Measurements from ENCODE around the gene LBR. TPM values are rescaled to one million over a fixed set of nuclear protein-coding genes. Genes with fewer than 3 reads are reported as not detected.

LBR gene
- total RNA-seq, 3 donors from 2014 or later (not counting 1 experiment from before 2014, with no cell fraction given), result 161 to 179 (median 178) TPM

GRCh38 chr1:225448146-225448805 lies 20.4 kb upstream of the LBR start:
- H3K4me3 Mint-ChIP-seq, result no peak overlapping the region
- no peak for DNase-seq
- H3K4me1 Mint-ChIP-seq, result peaks cover 53 to 75% of the 10 kb centered on the region in 2 donors
- H3K4me1 ChIP-seq (ENCODE audit: control insufficient read depth, insufficient read depth, low read length), result peaks cover 51% of the 10 kb centered on the region
- no peaks in the 10 kb centered on the region for H3K9me3 ChIP-seq (ENCODE audit: control insufficient read depth, insufficient read depth, low read length)
- no peak overlapping the region for H3K27ac ChIP-seq (ENCODE audit: low read length)
- H3K27ac Mint-ChIP-seq, result peak overlapping the region in 1 of 2 donors; percentile 91
- TF ChIP-seq CTCF (IDR thresholded peaks at IDR 0.05), result no peak
- 99% methylated on average over 8 of the region's 9 CpGs for WGBS (ENCODE audit: insufficient coverage)
- intact Hi-C loops (cut with micrococcal nuclease), result no loop called here
- no peak overlapping the region for H3K4me3 ChIP-seq (ENCODE audit: low read length)
- H3K36me3 ChIP-seq (ENCODE audit: control insufficient read depth, insufficient read depth, low read length), result no peaks in the 10 kb centered on the region
- no peaks in the 10 kb centered on the region for H3K9me3 Mint-ChIP-seq
- no peaks in the 10 kb centered on the region for H3K27me3 ChIP-seq (ENCODE audit: control insufficient read depth, insufficient read depth, low read length)
- ATAC-seq, result no peak
- no peaks in the 10 kb centered on the region for H3K27me3 Mint-ChIP-seq (ENCODE audit: low read depth in 2 of 2)
- H3K36me3 Mint-ChIP-seq, result no peaks in the 10 kb centered on the region

GRCh38 chr1:225447650-225448089 lies 19.8 kb upstream of the LBR start:
- Mint-ChIP-seq H3K9me3 (no peaks in the 10 kb centered on the region), H3K27ac (peak overlapping the region in 1 of 2 donors; percentile 91), H3K4me1 (peaks cover 56 to 77% of the 10 kb centered on the region in 2 donors), H3K4me3 (no peak overlapping the region), H3K27me3 (ENCODE audit: low read depth in 2 of 2) (no peaks in the 10 kb centered on the region), H3K36me3 (no peaks in the 10 kb centered on the region)
- 85% methylated on average over 8 of the region's 8 CpGs for WGBS (ENCODE audit: insufficient coverage)
- Histone ChIP-seq H3K4me3 (ENCODE audit: low read length) (no peak overlapping the region), H3K4me1 (ENCODE audit: control insufficient read depth, insufficient read depth, low read length) (peaks cover 51% of the 10 kb centered on the region), H3K9me3 (ENCODE audit: control insufficient read depth, insufficient read depth, low read length) (no peaks in the 10 kb centered on the region), H3K27me3 (ENCODE audit: control insufficient read depth, insufficient read depth, low read length) (no peaks in the 10 kb centered on the region), H3K36me3 (ENCODE audit: control insufficient read depth, insufficient read depth, low read length) (no peaks in the 10 kb centered on the region), H3K27ac (ENCODE audit: low read length) (no peak overlapping the region)
- intact Hi-C loops (cut with micrococcal nuclease), result no loop called here
- no peak for TF ChIP-seq CTCF (IDR thresholded peaks at IDR 0.05)
- ATAC-seq (no peak), DNase-seq (no peak)

- Mint-ChIP-seq H3K4me1 (peaks cover 59 to 78% of the 10 kb centered on the region in 2 donors), H3K4me3 (no peak overlapping the region), H3K9me3 (no peaks in the 10 kb centered on the region), H3K27me3 (ENCODE audit: low read depth in 2 of 2) (no peaks in the 10 kb centered on the region), H3K27ac (peak overlapping the region in 1 of 2 donors; percentile 91), H3K36me3 (no peaks in the 10 kb centered on the region)
- TF ChIP-seq CTCF (IDR thresholded peaks at IDR 0.05), result no peak
- Histone ChIP-seq H3K36me3 (ENCODE audit: control insufficient read depth, insufficient read depth, low read length) (no peaks in the 10 kb centered on the region), H3K4me1 (ENCODE audit: control insufficient read depth, insufficient read depth, low read length) (peaks cover 54% of the 10 kb centered on the region), H3K27ac (ENCODE audit: low read length) (no peak overlapping the region), H3K27me3 (ENCODE audit: control insufficient read depth, insufficient read depth, low read length) (no peaks in the 10 kb centered on the region), H3K9me3 (ENCODE audit: control insufficient read depth, insufficient read depth, low read length) (no peaks in the 10 kb centered on the region), H3K4me3 (ENCODE audit: low read length) (no peak overlapping the region)
- ATAC-seq (no peak), DNase-seq (no peak)
- intact Hi-C loops (cut with micrococcal nuclease), result no loop called here
- WGBS (ENCODE audit: insufficient coverage), result 83% methylated on average over 9 of the region's 9 CpGs
These were observed 19.3 kb upstream of the LBR start for GRCh38 chr1:225446981-225447615.

All from natural killer cell (primary cell).